PFSK-1 (cell line): ENCODE measurements around the gene PLXDC2.

Experiments used
- FOXP2 ChIP-seq: optimal IDR thresholded peaks from 2 replicates; pipeline ENCODE3; 2011; ENCODE audit warnings: borderline replicate concordance, control low read depth, inconsistent platforms; ENCODE audit not compliant: insufficient read depth; ENCODE audit errors: extremely low read length, extremely low read depth
- POLR2AphosphoS5 ChIP-seq: IDR thresholded peaks from 2 replicates; pipeline ENCODE4 v1.6.1; 2012; ENCODE audit warnings: low read depth, mild to moderate bottlenecking, control low read depth, low read length, moderate library complexity
- SIN3A ChIP-seq: IDR thresholded peaks from 2 replicates; pipeline ENCODE4 v1.6.1; 2012; ENCODE audit warnings: mild to moderate bottlenecking, low read length, moderate library complexity, borderline replicate concordance; ENCODE audit not compliant: insufficient read depth
- TAF1 ChIP-seq: IDR thresholded peaks from 2 replicates; pipeline ENCODE4 v1.6.1; 2012; ENCODE audit warnings: low read length, control low read depth, borderline replicate concordance; ENCODE audit not compliant: insufficient read depth
- TF ChIP-seq, protein P1 (sequence below), 2 experiments: IDR thresholded peaks; 2 replicates each; pipeline versions ENCODE4 v1.6.1 to v1.8.0; 2011 to 2012; ENCODE audit warnings: low read depth in 2 of 2, low read length in 2 of 2, control low read depth in 1 of 2, inconsistent platforms in 1 of 2, mild to moderate bottlenecking in 1 of 2, moderate library complexity in 1 of 2; ENCODE audit not compliant: insufficient read depth in 1 of 2

Gene PLXDC2

DNA sequence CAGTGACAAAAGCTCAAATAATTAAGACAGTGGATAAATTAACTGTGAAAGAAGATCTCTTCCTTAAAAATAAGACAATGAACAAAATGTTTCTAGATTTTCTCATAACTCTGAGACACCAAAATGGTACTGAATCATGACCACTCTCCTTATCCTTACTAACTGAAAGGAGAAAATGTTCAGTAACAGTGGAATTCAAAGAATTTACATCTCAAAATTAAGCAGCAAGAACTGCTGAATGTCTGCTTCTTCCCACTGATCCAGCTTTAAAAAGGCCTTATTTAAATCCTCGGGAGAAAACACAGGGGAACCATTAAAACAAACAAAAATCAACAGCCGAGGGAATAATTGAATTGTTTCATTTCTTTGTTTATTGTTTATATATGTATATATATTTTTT, 27.3 kb upstream of the PLXDC2 start:
- TF ChIP-seq TAF1 (no peak), SIN3A (no peak), POLR2AphosphoS5 (no peak), FOXP2 (no peak)
- TF ChIP-seq, protein P1, sequence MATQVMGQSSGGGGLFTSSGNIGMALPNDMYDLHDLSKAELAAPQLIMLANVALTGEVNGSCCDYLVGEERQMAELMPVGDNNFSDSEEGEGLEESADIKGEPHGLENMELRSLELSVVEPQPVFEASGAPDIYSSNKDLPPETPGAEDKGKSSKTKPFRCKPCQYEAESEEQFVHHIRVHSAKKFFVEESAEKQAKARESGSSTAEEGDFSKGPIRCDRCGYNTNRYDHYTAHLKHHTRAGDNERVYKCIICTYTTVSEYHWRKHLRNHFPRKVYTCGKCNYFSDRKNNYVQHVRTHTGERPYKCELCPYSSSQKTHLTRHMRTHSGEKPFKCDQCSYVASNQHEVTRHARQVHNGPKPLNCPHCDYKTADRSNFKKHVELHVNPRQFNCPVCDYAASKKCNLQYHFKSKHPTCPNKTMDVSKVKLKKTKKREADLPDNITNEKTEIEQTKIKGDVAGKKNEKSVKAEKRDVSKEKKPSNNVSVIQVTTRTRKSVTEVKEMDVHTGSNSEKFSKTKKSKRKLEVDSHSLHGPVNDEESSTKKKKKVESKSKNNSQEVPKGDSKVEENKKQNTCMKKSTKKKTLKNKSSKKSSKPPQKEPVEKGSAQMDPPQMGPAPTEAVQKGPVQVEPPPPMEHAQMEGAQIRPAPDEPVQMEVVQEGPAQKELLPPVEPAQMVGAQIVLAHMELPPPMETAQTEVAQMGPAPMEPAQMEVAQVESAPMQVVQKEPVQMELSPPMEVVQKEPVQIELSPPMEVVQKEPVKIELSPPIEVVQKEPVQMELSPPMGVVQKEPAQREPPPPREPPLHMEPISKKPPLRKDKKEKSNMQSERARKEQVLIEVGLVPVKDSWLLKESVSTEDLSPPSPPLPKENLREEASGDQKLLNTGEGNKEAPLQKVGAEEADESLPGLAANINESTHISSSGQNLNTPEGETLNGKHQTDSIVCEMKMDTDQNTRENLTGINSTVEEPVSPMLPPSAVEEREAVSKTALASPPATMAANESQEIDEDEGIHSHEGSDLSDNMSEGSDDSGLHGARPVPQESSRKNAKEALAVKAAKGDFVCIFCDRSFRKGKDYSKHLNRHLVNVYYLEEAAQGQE (IDR thresholded peaks at IDR 0.05; ENCODE audit: insufficient read depth in 1 of 2, low read depth in 2 of 2, low read length in 2 of 2), result no peak

DNA sequence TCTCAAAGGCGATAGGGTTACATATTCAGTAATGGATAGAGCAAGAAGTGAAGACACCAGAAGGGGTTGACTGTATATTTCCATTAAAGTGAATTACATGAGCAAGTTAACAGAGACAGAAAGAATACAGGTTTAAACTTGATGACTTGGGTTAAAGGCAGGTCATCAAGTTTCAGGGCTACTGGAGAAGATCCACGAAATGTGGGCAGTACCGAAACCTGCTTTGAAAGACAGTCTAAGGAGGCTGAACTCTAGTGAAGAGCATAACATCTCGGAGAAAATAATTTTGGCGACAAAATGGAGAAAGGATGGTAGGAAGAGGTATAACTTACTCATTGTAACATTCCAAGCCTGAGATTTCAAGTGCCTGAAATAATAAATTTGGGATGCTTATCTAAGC, 26.6 kb upstream of the PLXDC2 start:
- TF ChIP-seq SIN3A, result no peak
- no peak for TF ChIP-seq FOXP2
- no peak for TF ChIP-seq TAF1
- TF ChIP-seq, protein P1 (IDR thresholded peaks at IDR 0.05; ENCODE audit: insufficient read depth in 1 of 2, low read depth in 2 of 2, low read length in 2 of 2), result no peak
- no peak for TF ChIP-seq POLR2AphosphoS5

DNA sequence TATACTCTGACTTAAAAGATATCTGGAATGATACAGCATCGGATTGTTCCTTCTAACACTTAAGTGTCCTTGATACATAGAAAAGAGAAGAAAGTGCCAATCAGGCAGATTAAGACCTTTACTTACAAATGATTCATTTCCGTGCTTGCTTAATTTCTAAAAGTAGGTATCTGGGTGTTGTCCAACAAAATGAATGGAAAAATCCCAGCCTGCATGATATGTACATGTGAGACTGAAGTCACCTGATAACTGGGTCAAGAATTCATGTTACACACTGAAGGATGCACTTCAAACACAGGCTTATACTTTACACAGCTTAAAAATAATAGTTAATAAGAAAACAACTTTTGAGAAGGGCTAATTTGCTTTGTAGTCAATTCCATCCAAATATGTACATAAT, 25.2 kb upstream of the PLXDC2 start:
- TF ChIP-seq SIN3A (no peak), POLR2AphosphoS5 (no peak), FOXP2 (no peak)

DNA sequence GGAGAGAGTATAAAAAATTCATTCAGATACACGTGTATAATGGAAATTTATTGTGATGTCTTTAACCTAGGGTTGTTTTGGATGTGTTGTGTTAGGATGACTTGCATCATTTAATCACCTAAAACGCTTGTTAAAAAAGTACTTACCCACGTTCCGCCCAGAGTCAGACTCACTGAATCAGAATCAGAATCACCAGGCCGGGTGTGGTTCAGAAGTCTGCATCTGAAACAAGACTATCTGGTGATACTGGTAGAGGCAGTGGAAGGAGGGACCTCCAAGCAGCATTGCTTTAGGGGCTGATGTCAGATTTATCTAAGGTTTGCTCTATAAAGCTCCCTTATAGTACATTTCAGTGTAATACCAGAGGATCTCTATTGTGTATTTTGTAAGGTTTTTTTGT, 20.5 kb upstream of the PLXDC2 start:
- TF ChIP-seq TAF1 (no peak), POLR2AphosphoS5 (no peak), SIN3A (no peak), FOXP2 (no peak)
- TF ChIP-seq, protein P1 (IDR thresholded peaks at IDR 0.05; ENCODE audit: insufficient read depth in 1 of 2, low read depth in 2 of 2, low read length in 2 of 2), result no peak

DNA sequence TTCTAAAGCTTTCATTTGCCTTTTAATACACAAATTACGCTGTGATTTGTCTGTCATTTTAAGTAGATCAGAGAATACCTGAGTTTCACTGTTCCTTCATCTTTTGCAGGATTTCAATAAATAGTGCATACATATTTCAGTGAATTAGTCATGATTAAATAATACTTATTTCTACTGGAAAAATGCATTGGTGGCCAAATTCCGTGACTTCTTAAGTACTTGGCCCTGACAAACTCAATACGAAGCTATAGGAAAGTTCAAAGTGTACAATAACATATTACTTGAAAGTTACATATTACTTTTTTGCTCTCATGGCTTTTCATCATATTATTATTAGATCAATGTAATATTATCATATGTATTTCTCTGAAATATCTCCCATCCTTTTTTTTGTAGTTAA, 16.1 kb upstream of the PLXDC2 start:
- TF ChIP-seq FOXP2 (no peak), SIN3A (no peak), POLR2AphosphoS5 (no peak)
- TF ChIP-seq, protein P1 (IDR thresholded peaks at IDR 0.05; ENCODE audit: insufficient read depth in 1 of 2, low read depth in 2 of 2, low read length in 2 of 2), result no peak
